GM12892 (cell line): Measurements from ENCODE around the gene KRTAP10-7.

ENCODE experiments used
- POLR2A ChIP-seq: IDR thresholded peaks from 2 replicates; pipeline ENCODE4 v1.6.1; 2011; ENCODE audit warnings: low read depth, low read length, control low read depth
- TAF1 ChIP-seq: IDR thresholded peaks from 2 replicates; pipeline ENCODE4 v1.6.1; 2011; ENCODE audit warnings: low read depth, mild to moderate bottlenecking, control low read depth, low read length, borderline replicate concordance

DNA sequence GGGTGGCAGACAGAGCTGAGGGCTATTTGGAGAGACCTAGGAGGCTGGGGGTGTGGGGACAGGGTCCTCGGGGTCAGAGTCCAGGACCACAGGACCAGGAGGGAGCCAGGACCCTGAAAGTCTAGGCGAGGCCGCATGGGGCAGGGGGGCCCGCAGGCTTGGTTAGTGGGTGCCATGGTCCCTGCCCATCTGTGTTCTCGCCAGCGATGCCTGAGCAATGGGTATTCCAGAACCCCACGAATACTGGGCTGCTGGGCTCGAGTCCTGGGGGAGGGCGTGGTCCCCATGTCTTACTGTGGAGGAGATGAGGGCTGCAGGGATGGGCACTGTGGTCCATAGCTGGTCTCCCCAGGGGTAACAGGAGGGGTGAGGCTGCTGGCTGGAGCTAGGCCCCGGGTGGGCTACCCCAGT is 10.1 kb upstream of the KRTAP10-7 start:
- TF ChIP-seq TAF1 (no peak), POLR2A (no peak)
